Endothelial cell (in vitro differentiated cells): ENCODE measurements around the gene GM2A. TPM values are rescaled to one million over a fixed set of nuclear protein-coding genes. Genes with fewer than 3 reads are reported as not detected.

Experiments used
- DNase-seq: peaks from one replicate; pipeline ENCODE4 v3.0.0; 2021; ENCODE audit warnings: low spot score
- H3K27ac Mint-ChIP-seq: one replicate; pipeline ENCODE4 v1.8.0; 2021; ENCODE audit warnings: mixed read lengths, inconsistent platforms; ENCODE audit not compliant: unreplicated experiment
- H3K27me3 Mint-ChIP-seq: one replicate; pipeline ENCODE4 v1.8.0; 2021; ENCODE audit warnings: mild to moderate bottlenecking, moderate library complexity, mixed read lengths, inconsistent platforms; ENCODE audit not compliant: unreplicated experiment
- H3K36me3 Mint-ChIP-seq: one replicate; pipeline ENCODE4 v1.8.0; 2021; ENCODE audit warnings: mild to moderate bottlenecking, low read depth, mixed read lengths, inconsistent platforms; ENCODE audit not compliant: unreplicated experiment
- H3K4me1 Mint-ChIP-seq: one replicate; pipeline ENCODE4 v1.8.0; 2021; ENCODE audit warnings: mild to moderate bottlenecking, mixed read lengths, inconsistent platforms; ENCODE audit not compliant: unreplicated experiment
- H3K4me3 Mint-ChIP-seq: one replicate; pipeline ENCODE4 v1.8.0; 2021; ENCODE audit warnings: mild to moderate bottlenecking, mixed read lengths, inconsistent platforms; ENCODE audit not compliant: unreplicated experiment
- H3K9me3 Mint-ChIP-seq: one replicate; pipeline ENCODE4 v1.8.0; 2021; ENCODE audit warnings: mixed read lengths, inconsistent platforms; ENCODE audit not compliant: unreplicated experiment
- total RNA-seq: library from RNA; stranded (reverse); fragmentation: NEBNext Ultra II Directional; extraction: Animal tissue kit (Norgen Biotek cat#: 25700); gene quantifications from one replicate; pipeline ENCODE4 v1.2.1, GENCODE V29; 2021; ENCODE audit not compliant: unreplicated experiment
- TF ChIP-seq, protein P1 (sequence below): fragments of 200-600 bp; sonication (generic); IDR thresholded peaks from one replicate; pipeline ENCODE4 v1.5.0; 2021; ENCODE audit warnings: antibody characterized with exemption; ENCODE audit not compliant: unreplicated experiment

Gene GM2A
- total RNA-seq, 1 donor from 2014 or later: 33.9 TPM

DNA sequence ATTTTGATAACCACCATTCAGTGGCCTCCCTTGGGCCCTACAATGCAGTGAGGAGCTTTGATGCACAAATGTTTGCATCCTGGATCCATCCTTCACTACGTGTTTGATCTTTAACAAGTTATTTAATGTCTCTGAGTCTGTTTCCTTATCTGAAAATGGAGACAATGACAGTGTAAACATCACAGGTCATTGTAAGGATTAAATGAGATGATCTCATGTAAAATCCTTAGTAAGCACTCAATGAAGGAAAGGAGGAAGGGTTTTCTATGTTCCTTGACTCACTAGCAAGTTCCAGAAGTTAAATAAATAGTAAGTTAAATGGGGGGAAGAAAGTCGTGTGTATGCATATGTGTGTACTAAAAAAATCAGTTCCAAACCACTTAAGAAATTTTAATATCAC is 60.4 kb downstream of the GM2A start:
- H3K4me3 Mint-ChIP-seq: no peak overlapping the region

DNA sequence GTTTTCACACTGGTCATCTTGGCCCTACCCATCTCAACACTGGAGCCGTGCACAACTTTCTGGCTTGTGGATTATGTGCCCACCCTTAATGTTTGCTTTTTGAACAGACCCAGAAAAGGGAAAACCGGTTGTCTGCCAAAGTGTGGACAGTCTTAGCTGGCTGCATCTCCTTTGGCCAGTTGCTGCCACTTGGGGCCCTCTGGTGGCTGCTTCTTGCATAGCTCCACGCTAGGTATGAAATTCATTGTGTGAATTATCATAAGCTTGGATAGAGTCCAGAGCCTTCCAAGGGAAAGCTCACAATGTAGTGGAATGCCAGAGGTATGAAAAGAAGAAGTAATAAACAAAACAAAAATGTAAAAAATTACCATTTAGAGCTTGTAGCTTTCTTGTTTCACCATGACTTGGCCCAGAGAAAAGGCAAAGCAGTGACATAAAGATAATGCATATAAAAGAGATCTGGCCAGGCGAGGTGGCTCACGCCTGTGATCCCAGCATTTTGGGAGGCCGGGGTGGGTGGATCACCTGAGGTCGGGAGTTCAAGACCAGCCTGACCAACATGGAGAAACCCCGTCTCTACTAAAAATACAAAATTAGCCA is 63.1 kb downstream of the GM2A start:
- no peaks in the 10 kb centered on the region for H3K36me3 Mint-ChIP-seq

More for the DNA sequence above, 60.4 kb downstream of the GM2A start:
- TF ChIP-seq, protein P1, sequence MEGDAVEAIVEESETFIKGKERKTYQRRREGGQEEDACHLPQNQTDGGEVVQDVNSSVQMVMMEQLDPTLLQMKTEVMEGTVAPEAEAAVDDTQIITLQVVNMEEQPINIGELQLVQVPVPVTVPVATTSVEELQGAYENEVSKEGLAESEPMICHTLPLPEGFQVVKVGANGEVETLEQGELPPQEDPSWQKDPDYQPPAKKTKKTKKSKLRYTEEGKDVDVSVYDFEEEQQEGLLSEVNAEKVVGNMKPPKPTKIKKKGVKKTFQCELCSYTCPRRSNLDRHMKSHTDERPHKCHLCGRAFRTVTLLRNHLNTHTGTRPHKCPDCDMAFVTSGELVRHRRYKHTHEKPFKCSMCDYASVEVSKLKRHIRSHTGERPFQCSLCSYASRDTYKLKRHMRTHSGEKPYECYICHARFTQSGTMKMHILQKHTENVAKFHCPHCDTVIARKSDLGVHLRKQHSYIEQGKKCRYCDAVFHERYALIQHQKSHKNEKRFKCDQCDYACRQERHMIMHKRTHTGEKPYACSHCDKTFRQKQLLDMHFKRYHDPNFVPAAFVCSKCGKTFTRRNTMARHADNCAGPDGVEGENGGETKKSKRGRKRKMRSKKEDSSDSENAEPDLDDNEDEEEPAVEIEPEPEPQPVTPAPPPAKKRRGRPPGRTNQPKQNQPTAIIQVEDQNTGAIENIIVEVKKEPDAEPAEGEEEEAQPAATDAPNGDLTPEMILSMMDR: no peak
- Mint-ChIP-seq H3K27me3 (peaks cover 1% of the 10 kb centered on the region), H3K36me3 (peaks cover 5% of the 10 kb centered on the region), H3K4me1 (no peaks in the 10 kb centered on the region), H3K9me3 (no peaks in the 10 kb centered on the region), H3K27ac (no peak overlapping the region)
- no peak for DNase-seq

DNA sequence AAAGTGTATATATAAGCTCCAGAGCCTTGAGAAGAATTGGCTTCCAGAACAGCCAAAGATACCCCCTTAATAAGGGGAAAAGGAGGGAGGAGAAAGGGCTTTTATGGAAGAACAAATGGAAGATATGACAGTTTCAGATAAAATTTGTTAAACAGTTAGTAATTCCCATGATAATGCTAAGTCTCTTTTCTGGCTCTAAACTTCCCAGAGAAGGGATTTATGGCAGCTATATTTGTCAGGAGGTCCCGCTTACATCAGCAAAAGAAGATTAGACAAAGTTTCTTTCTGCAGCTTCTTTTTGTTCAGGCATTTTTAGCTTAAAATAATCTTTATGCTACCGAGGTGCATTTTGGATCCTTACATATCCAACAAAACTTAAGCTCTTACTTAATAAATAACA is 64.9 kb downstream of the GM2A start:
- Mint-ChIP-seq H3K9me3 (no peaks in the 10 kb centered on the region), H3K27ac (no peak overlapping the region), H3K36me3 (no peaks in the 10 kb centered on the region), H3K27me3 (peaks cover 1% of the 10 kb centered on the region), H3K4me1 (peaks cover 3% of the 10 kb centered on the region), H3K4me3 (no peak overlapping the region)
- TF ChIP-seq, protein P1: no peak
- DNase-seq: no peak

More for the DNA sequence above, 63.1 kb downstream of the GM2A start:
- H3K27ac Mint-ChIP-seq: no peak overlapping the region
- H3K27me3 Mint-ChIP-seq: peaks cover 1% of the 10 kb centered on the region
- no peaks in the 10 kb centered on the region for H3K9me3 Mint-ChIP-seq
- H3K4me1 Mint-ChIP-seq: peaks cover 3% of the 10 kb centered on the region
- peak; percentile 80 for DNase-seq
- TF ChIP-seq, protein P1: peak; percentile 81
- H3K4me3 Mint-ChIP-seq: no peak overlapping the region

DNA sequence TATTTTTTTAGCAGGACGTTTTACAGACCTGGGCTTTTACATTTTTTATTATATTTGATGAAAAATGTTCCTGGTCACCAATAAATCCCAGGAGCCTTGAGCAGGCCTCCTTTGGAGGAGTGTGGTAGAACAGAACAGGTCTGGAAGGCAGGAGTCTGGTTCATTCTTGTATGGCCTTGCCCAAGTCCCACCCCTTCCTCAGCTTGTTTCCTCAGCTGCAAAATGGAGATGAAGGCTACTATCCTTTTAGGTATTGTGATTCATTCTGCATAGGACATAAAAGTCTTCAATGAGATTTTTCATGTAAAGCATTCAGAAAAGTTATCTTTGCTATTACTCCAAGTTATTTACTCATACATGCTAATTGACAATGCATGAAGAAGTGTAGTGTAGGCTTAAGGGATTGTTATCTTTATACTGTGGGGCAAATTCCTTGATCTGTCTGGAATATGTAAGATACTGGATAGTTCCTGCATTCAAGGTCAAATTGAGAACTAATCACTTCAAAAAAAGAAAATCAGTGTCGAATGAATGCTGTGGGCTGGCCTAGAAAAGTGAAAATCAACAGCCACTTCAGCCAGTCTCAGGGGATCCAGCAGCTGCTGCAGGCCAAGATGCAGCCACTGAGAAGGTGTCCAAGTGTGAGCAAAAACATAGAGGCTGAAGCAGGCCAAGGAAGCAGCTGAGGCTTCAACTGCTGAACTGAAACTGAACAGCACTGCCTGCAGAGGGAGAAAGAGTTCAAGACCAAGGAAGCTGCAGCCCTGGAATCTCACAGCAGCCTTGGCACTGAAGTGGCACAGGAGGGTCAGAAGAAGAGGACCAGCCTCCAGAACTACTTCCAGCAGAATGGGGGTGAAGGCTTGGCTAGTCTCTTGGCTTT is 66.1 kb downstream of the GM2A start:
- Mint-ChIP-seq H3K36me3 (no peaks in the 10 kb centered on the region), H3K27ac (no peak overlapping the region), H3K9me3 (no peaks in the 10 kb centered on the region), H3K27me3 (peaks cover 2% of the 10 kb centered on the region), H3K4me1 (peaks cover 3% of the 10 kb centered on the region), H3K4me3 (no peak overlapping the region)
- TF ChIP-seq, protein P1: no peak
- peak; percentile 6 for DNase-seq

Other genes starting within 250 kb of the GM2A start
- 32.5 TPM for gene GPX3, start 232.6 kb upstream of the GM2A start, total RNA-seq
- 76.0 TPM for gene TNIP1, start 172.2 kb upstream of the GM2A start, total RNA-seq
- 224 TPM for gene ANXA6, start 95.4 kb upstream of the GM2A start, total RNA-seq
- gene CCDC69, start 29.1 kb upstream of the GM2A start, total RNA-seq: 1.2 TPM
- not detected for gene SLC36A3, start 50.6 kb downstream of the GM2A start, total RNA-seq
- gene SLC36A2, start 94.4 kb downstream of the GM2A start, total RNA-seq: not detected
- gene SLC36A1, start 194.4 kb downstream of the GM2A start, total RNA-seq: 4.8 TPM